Cardiac septum (tissue), 1 donor: ENCODE measurements around the gene STARD10. TPM values are rescaled to one million over a fixed set of nuclear protein-coding genes. Genes with fewer than 3 reads are reported as not detected.

Source experiments
- microRNA-seq: library from miRNA; unstranded; fragments of <30 nt; microRNA quantifications from one replicate; pipeline ENCODE4 v1.2.0, GENCODE V29; 2020
- total RNA-seq: library from RNA; stranded (reverse); fragmentation: NEBNext Ultra II Directional; extraction: Animal tissue kit (Norgen Biotek cat#: 25700); gene quantifications from one replicate; pipeline ENCODE4 v1.2.1, GENCODE V29; 2021
- donor health status: DM: no; HTN: no; CAD: no.

The STARD10 gene
- total RNA-seq, 1 donor from 2014 or later, result 45.2 TPM

Small RNAs within 50 kb of the gene (microRNA-seq; reads per million reads assigned to microRNA genes)
- gene MIR4692, result not detected

Other genes with a start within 250 kb of the STARD10 start
- gene PDE2A, start 119.6 kb downstream of the STARD10 start, total RNA-seq, result 28.8 TPM
- 46.3 TPM for gene ARAP1, start 41.6 kb downstream of the STARD10 start, total RNA-seq
- 21.4 TPM for gene ATG16L2, start 20.4 kb upstream of the STARD10 start, total RNA-seq